ENCODE results near the gene SPACA9.

SPACA9 gene

DNA sequence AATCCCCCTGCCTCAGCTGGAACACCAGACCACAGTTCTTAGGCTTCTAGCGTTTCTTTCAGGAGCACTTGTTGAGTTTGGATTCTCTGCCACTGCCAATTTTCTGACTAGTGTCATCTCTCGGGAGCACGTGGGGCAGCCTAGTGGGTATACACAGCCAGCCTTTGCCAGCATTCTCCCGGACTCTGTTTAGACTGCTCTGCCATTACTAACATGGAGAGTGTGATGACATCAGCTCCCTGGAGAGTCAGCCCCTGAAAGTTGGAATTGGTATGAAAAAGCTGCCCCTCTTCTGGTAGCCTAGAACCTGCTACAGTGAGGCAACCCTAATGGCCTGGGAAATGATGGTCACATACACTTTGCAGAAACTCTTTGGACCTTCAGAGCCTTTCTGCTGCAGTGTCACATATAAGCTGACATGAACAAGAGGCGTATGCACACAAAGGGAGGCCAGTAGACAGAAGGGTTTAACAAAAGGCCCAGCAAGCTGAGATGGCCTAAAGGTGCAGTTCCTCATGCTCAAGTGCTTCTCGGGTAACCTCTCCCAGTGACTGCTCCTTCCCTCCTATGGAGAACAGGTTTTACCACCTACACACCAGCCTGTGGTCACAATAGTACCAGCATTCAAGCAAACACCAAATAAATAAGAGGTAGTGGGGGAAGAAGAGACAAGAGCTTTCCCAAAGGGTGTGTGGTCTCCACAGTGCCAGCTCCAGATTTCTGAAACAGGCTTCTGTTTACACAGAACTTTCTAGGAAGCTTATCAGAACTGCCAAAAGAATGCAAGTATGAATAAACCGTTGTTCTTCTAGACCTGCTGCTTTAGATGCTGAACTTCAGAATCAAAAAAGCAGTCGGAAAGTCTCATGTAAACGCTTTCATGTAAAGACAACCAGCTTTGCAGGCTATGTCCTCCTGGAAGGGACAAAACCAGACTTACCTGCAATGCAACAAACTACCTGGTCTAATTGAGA lies 16.5 kb downstream of the SPACA9 start:
- H3K4me3 Mint-ChIP-seq, result no peak overlapping the region
- peaks cover 35 to 48% of the 10 kb centered on the region in 2 donors for H3K36me3 Mint-ChIP-seq
- H3K27ac Mint-ChIP-seq, result no peak overlapping the region
- no peaks in the 10 kb centered on the region for H3K4me1 Mint-ChIP-seq
- no peaks in the 10 kb centered on the region for H3K9me3 Mint-ChIP-seq
- H3K27me3 Mint-ChIP-seq, result no peaks in the 10 kb centered on the region
- DNase-seq (no peak), ATAC-seq (replicated peaks) (no peak)

DNA sequence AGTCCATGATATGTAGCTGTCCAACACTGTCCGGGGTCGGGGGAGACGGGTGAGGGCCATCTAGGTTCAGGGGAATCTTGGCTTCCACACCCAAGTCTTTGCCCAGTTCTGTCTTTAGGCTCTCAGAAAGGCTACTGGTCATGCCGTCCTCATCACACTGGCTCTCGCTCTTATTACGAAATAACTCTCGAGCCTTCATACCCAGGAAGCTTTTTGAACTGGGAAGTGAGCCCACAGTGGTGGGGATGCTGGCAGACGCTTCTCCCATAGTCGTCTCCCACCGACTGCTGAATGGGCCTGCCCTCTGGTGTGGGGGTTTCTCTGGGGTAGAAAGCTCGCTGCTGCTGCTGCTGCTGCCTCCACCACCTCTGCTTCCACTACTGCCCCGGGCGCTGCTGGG lies 17.6 kb downstream of the SPACA9 start:
- Mint-ChIP-seq H3K4me1 (peaks cover 0 to 2% of the 10 kb centered on the region in 2 donors), H3K27me3 (no peaks in the 10 kb centered on the region), H3K27ac (no peak overlapping the region), H3K4me3 (no peak overlapping the region), H3K36me3 (peaks cover 37 to 56% of the 10 kb centered on the region in 2 donors), H3K9me3 (no peaks in the 10 kb centered on the region)
- DNase-seq, result no peak
- ATAC-seq (replicated peaks), result no peak

DNA sequence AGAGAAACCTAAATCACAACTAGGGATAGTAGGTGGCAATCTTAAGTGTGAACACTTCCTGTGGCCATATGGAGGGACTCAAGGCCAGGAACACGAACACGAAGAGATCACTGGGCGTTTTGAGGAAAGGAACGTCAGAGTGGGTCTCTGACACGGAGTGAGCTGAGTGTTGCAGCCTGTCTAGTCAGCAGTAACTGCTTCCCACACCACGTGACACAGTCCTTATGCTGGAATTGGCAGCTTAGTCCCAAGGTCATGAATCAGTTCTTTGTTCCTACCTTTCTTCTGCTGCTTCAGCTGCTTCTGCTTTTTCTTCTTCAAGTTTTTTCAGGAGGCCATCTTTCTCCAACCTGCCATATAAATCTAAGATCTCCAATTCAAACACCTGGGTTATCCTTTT lies 18.2 kb downstream of the SPACA9 start:
- Mint-ChIP-seq H3K27ac (no peak overlapping the region), H3K9me3 (no peaks in the 10 kb centered on the region), H3K4me1 (peaks cover 0 to 7% of the 10 kb centered on the region in 2 donors), H3K36me3 (peaks cover 37 to 56% of the 10 kb centered on the region in 2 donors), H3K27me3 (no peaks in the 10 kb centered on the region), H3K4me3 (no peak overlapping the region)
- ATAC-seq (replicated peaks) (no peak), DNase-seq (no peak)

DNA sequence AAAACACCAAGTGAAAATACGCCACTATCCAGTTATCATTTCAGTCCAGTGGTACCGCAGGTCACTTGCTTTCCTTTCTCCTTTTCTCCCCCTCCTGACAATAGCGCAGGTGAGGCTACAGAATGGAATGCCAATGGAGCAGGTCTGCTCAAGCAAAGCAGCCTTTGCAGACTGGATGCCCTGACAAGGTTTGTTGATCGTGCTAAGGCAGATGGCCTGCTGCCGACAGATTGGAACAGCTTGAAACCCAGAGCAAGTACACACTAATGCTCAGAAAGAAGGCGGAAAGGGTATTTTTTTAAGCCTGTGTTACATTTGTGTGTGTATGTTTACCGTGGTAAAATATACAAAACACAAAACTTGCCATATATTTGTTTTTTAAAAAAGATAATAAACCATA lies 19.4 kb downstream of the SPACA9 start:
- peaks cover 44 to 54% of the 10 kb centered on the region in 2 donors for H3K36me3 Mint-ChIP-seq
- H3K27me3 Mint-ChIP-seq, result no peaks in the 10 kb centered on the region
- no peaks in the 10 kb centered on the region for H3K9me3 Mint-ChIP-seq
- ATAC-seq (replicated peaks) (no peak), DNase-seq (no peak)
- no peak overlapping the region for H3K4me3 Mint-ChIP-seq
- H3K27ac Mint-ChIP-seq, result no peak overlapping the region
- peaks cover 3 to 12% of the 10 kb centered on the region in 2 donors for H3K4me1 Mint-ChIP-seq

DNA sequence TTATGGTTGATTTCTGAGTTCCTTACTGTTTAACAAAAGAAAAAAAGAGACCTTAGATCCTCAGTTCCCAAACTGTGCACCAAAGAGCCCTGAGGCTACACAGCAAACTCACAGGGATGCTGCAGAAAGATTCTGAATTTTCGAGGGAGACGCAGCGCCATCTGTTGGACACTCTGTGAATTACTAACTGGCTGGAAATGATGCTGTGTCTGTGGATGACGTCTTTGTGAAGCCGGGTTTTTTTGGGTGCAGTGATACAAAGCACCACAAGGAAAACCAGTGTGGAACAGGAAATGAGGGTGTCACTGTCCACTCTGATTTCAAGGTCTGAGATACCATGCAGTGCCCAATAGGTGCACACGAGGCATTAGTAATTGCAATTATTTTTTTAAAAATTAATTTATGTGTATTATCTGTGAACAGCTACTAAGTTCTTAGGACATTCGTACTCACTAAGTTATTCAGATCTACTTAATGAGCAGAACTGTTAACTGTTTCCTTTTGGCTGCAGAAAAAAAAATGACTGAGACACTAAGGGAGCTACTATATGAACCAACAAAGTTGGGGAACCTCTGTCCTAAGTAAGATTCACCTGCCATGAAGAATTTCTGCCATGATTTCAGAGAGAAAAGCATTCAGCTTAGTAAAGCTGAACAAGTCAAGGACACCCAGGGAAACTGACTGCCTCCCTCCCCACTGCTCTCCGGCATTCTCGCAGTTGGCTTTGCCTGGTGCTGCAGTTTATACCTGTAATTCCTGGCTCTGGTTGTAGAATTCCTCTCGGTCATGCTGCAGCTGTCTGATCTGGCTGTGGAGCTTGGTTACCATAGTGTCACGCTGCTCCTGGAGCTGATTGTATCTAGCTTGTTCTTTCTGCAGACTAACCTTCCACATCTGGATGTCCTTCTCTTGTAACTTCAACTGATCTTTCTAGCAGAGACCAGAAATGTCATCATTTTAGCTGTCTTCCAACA lies 23.4 kb downstream of the SPACA9 start:
- Mint-ChIP-seq H3K9me3 (no peaks in the 10 kb centered on the region), H3K27ac (no peak overlapping the region), H3K36me3 (peaks cover 42 to 52% of the 10 kb centered on the region in 2 donors), H3K4me1 (peaks cover 3 to 12% of the 10 kb centered on the region in 2 donors), H3K27me3 (no peaks in the 10 kb centered on the region), H3K4me3 (no peak overlapping the region)
- ATAC-seq (replicated peaks) (peak; percentile 98 to 99), DNase-seq (peak; percentile 75)

DNA sequence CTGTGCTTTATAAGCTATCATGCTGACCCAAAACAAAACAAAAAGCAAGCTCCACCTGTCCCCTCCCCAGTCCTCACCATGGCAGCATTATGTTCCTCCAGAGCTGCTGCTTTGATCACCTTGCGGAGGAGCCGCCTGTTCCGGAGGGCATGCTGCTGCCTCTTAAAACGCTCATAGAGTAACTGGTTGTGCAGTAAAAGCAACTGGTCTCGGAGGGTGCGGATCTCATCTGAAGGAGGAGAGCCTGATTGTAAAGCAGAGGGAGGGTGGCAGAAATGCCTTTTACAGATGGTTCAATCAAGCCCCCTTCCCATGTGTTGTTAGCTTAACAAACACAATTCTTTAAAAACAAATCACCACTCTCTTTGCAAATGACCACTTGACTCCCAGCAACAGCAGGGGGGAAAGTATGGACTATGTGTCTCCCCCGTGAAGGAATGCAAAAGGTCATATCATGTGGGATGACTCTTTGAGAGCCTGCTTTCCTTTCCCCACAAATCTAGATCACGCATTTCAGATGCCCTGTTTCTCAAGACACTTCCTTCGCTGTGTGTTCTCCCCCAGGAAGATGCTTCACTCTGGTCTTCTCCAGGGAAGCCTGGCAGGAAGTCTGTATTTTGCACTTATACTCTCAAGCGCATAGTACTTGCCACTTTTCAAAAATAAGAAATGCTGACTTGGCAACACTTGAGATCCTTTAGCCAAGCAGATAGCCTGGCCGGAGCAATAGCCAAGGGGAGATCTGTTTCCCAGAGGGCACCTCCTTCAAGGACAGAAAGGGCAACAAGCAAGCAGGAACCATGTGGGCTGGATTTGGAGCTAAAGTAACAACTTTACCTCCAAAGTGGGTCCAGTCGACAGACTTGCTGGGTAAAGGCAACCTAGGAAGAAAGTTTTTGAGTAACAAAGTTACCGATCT lies 25.1 kb downstream of the SPACA9 start:
- peaks cover 3 to 12% of the 10 kb centered on the region in 2 donors for H3K4me1 Mint-ChIP-seq
- peak overlapping the region; percentile 81 for H3K27ac Mint-ChIP-seq
- no peaks in the 10 kb centered on the region for H3K9me3 Mint-ChIP-seq
- no peak for ATAC-seq (replicated peaks)
- peaks cover 34 to 47% of the 10 kb centered on the region in 2 donors for H3K36me3 Mint-ChIP-seq
- DNase-seq, result no peak
- H3K27me3 Mint-ChIP-seq, result no peaks in the 10 kb centered on the region
- no peak overlapping the region for H3K4me3 Mint-ChIP-seq

DNA sequence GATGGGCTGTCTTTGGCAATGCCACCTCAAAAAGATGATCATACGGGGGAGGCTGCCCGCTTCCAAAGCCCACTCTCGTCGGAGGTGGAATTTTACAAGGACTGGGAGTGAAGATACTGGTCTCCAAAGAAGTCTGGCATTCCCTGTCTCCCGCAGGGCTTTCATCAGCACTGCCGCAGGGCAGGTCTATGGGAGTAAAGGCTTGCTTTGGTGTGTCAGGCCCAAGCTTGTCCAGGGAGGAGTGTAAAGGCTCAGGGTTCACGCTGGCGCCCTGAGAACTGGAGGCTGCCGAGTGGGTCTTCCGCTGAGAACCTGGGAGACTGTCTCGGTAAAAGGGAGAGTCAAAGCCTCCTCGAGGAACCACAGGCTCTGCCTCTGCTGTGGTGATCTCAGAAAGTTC lies 27.0 kb downstream of the SPACA9 start:
- DNase-seq (no peak), ATAC-seq (replicated peaks) (no peak)
- no peak overlapping the region for H3K4me3 Mint-ChIP-seq
- H3K27me3 Mint-ChIP-seq, result no peaks in the 10 kb centered on the region
- H3K4me1 Mint-ChIP-seq, result peaks cover 3 to 12% of the 10 kb centered on the region in 2 donors
- H3K36me3 Mint-ChIP-seq, result peaks cover 24 to 49% of the 10 kb centered on the region in 2 donors
- no peak overlapping the region for H3K27ac Mint-ChIP-seq
- H3K9me3 Mint-ChIP-seq, result no peaks in the 10 kb centered on the region

DNA sequence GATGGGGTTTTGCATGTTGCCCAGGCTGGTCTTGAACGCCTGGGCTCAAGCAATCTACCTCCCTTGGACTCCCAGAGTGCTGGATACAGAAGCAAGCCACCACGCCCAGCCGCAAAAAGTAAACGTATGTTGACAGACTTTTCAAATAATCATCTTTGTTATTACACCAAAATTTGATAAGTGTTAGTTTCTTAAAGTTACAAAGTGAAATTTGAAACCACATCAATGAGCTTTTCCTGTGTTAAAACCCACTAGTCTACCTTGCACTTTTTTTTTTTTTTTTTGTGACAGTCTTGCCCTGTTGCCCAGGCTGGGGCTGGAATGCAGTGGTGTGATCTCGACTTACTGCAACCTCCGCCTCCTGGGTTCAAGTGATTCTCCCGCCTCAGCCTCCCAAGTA lies 29.9 kb downstream of the SPACA9 start:
- Mint-ChIP-seq H3K36me3 (peaks cover 27 to 48% of the 10 kb centered on the region in 2 donors), H3K27ac (no peak overlapping the region), H3K4me3 (no peak overlapping the region), H3K4me1 (no peaks in the 10 kb centered on the region), H3K27me3 (no peaks in the 10 kb centered on the region), H3K9me3 (no peaks in the 10 kb centered on the region)
- ATAC-seq (replicated peaks), result no peak
- no peak for DNase-seq

DNA sequence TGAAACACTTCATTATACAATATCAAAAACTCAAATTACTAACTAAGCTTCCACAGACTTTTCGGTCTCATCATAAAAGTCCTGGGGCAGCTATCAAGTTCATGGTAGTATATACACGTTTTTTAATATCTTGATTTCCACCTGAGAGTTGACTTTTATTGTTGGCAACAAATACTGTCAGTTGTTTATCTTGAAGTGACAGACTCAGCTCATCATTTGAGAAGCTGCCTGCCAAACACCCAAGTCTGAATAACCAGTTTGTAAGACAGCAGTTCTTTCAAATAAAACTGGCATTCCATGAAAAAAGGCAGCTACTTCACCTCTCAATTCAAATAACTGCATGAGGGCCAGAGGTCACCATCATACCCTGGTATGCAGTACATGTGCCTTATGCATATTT lies 30.6 kb downstream of the SPACA9 start:
- no peak for DNase-seq

DNA sequence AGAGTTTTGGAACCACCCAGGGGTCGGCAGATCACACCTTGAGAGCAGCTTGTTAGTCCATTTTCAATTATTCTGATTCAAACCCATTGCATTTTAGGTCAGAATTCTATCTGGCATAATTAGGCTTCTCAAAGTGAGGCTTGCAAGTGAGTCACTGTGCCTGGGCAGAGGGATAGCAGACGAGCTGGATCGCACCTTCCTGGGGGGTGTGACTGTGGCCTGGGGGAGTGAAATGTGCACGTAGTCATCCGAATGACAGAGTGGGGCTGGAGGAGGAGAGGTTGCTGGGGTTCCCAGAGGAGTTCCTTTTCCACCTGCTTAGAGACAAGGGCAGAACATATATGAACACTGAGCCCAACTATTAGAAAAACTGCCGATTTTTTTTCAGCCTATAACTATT lies 31.7 kb downstream of the SPACA9 start:
- no peak overlapping the region for H3K27ac Mint-ChIP-seq

More for the DNA sequence above, 30.6 kb downstream of the SPACA9 start:
- no peak overlapping the region for H3K27ac Mint-ChIP-seq
- H3K4me1 Mint-ChIP-seq, result no peaks in the 10 kb centered on the region
- peaks cover 27 to 43% of the 10 kb centered on the region in 2 donors for H3K36me3 Mint-ChIP-seq
- no peak overlapping the region for H3K4me3 Mint-ChIP-seq
- no peak for ATAC-seq (replicated peaks)
- no peaks in the 10 kb centered on the region for H3K27me3 Mint-ChIP-seq
- H3K9me3 Mint-ChIP-seq, result no peaks in the 10 kb centered on the region

DNA sequence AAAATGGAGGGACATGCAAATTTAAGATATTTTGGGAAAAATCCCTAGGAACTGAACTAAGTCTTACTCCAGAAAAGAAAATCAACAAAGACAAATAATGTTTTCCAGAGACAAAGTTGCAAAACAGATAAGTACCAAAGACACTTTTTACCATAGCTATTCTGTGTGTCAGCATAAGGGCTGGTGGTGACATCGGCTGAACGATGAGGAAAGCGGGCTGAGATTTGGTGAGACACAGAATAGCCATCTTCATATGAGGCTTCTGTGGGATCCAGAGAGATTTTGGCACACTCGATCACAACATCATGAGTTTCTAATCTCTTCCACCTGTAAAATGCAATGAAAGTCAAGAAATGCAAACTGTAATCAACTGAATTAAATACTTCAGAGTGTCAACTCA lies 33.4 kb downstream of the SPACA9 start:
- no peaks in the 10 kb centered on the region for H3K9me3 Mint-ChIP-seq
- DNase-seq, result no peak
- no peaks in the 10 kb centered on the region for H3K4me1 Mint-ChIP-seq
- no peak for ATAC-seq (replicated peaks)
- no peak overlapping the region for H3K27ac Mint-ChIP-seq
- no peaks in the 10 kb centered on the region for H3K27me3 Mint-ChIP-seq
- H3K4me3 Mint-ChIP-seq, result no peak overlapping the region
- peaks cover 28 to 44% of the 10 kb centered on the region in 2 donors for H3K36me3 Mint-ChIP-seq

More for the DNA sequence above, 31.7 kb downstream of the SPACA9 start:
- no peaks in the 10 kb centered on the region for H3K4me1 Mint-ChIP-seq
- H3K27me3 Mint-ChIP-seq, result no peaks in the 10 kb centered on the region
- H3K36me3 Mint-ChIP-seq, result peaks cover 26 to 45% of the 10 kb centered on the region in 2 donors
- no peak for ATAC-seq (replicated peaks)
- no peak overlapping the region for H3K4me3 Mint-ChIP-seq
- no peak for DNase-seq
- H3K9me3 Mint-ChIP-seq, result no peaks in the 10 kb centered on the region

DNA sequence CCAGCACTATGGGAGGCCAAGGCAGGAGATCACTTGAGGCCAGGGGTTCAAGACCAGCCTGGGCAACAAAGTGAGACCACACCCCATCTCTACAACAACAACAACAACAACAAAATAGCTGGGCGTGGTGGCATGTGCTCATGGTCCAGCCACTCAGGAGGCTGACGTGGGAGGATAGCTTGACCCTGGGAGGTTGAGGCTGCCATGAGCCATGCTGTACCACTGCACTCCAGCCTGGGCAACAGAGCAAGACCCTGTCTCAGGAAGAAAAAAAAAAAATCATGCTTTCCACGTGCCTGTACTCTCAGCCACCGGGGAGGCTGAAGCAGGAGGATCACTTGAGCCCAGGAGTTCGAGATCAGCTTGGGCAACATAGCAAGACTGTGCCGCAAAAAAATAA lies 36.2 kb downstream of the SPACA9 start:
- peaks cover 49 to 63% of the 10 kb centered on the region in 2 donors for H3K36me3 Mint-ChIP-seq
- H3K27ac Mint-ChIP-seq, result no peak overlapping the region
- ATAC-seq (replicated peaks), result no peak

DNA sequence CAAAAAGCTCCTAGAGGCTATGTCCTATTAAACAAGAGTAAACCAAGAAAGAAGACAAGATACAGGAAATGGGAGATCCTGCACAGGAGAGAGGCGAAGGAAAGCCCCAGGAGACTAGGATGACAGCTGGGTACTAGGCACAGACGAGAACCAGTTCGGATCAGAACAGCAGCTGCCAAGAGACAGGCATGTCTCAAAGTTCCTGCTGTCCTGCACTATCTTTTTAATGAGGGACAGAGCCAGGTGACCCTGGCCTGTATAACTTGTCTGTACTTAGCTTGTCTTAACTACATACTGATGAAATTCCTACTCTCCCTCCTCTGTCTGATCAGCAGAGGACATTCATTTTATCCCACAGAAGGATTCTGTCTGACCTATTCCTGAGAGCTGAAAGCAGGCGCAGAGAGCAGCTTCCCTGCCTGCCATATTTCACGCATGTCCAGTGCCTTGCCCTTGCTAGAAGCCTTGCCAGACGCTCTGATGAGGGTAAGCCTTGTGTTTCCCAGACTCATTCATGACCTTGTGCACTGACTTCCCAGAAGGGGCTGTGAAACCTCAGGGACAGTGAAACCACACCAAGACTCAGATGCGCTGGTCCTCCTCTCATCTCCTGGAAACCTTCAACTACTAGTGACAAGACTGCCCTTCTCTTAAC lies 41.0 kb downstream of the SPACA9 start:
- Mint-ChIP-seq H3K9me3 (no peaks in the 10 kb centered on the region), H3K4me1 (no peaks in the 10 kb centered on the region), H3K27ac (no peak overlapping the region), H3K36me3 (peaks cover 53 to 71% of the 10 kb centered on the region in 2 donors), H3K27me3 (no peaks in the 10 kb centered on the region), H3K4me3 (no peak overlapping the region)
- DNase-seq, result no peak
- no peak for ATAC-seq (replicated peaks)

More for the DNA sequence above, 36.2 kb downstream of the SPACA9 start:
- Mint-ChIP-seq H3K4me3 (no peak overlapping the region), H3K9me3 (no peaks in the 10 kb centered on the region), H3K4me1 (no peaks in the 10 kb centered on the region), H3K27me3 (no peaks in the 10 kb centered on the region)
- no peak for DNase-seq
